HG02610 (cell line): ENCODE data around the gene CDC42EP3.

Source experiments
- ATAC-seq: cut with Tn5 transposase; IDR thresholded peaks from one replicate; pipeline ENCODE4 v1.9.1; 2021; ENCODE audit warnings: mild to moderate bottlenecking, moderate library complexity; ENCODE audit not compliant: unreplicated experiment

Gene CDC42EP3

DNA sequence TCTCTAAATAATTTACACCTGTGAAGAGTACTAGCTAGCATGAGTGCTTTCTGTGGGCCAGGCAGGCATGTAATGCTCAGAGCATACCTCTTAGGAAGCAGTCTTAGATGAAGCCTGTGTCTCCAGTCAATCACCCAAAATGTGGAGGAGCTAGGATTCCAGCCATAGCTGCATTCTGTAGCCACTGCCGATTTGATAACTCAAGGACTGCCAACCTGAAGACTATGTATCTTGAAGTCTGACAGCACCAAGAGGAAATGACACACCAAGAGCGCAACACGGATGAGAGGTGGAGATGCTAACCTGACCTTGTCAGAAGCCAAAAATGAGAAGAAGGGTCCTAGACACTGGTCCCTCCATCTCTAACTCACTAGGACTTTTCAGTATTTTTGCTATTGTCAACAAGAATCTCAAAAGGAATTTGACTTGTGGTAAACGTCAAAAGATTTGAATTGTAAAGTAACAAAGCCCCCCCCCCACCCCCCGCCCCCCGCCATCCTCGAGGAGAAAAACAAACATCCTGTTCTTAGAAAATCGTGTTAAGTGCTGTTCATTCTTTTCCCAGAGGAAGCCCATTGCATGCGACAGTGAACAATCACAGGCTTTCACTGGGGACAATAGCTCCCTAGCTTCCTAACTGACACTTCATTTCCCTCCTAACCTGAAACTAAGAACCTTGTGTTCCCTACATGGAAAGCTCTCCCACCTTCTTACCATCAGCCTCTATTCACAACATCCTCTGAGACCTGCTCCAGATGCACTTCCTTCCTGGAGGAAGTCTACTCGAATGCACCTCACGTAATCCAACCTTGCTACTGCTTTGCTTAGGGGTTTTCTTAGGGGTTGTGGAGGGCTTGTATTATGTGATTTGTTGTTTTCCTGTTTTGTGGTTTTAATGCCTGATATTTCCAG lies 14.7 kb downstream of the CDC42EP3 start:
- ATAC-seq = no peak

DNA sequence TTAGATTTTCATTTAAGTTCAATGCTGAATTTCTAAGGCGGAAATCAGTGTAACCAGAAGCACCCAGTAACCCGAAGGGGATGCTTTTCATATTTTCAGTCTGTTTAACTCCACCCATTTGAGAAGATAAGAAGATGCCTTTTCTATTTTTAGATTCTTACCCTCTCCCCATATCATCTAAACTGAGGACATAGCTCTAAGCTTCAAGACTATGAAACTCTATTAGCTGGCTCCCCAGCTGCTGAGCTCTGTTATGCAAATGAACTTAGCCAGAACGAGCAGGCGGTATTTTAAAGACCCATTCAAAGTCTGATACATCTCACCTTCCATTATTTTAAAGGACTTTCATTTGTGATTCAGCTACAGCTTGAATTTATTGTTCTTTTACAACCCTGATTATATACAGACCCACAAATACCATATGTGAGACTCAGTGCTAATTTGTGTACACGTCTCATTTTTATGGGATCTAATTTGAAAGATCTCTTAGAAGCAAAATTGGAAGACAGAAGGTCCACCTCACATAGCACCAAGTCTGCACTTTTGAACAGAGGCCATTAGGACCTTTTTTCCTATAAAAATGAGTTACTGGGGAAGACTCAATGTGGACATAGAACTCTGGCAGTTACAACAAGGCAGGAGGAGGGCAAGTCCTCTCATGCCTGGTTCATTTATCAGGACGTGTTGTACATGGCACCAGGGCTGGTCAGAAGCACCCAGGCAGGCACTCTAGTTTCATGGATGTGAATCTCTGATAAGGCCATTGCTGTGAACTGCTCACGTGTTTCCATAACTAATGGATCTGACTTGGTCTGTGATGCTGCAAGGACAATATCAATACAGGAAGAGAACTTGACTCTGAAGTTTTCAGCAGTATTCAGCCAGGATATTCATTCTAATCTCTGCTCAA lies 16.3 kb downstream of the CDC42EP3 start:
- ATAC-seq = peak; percentile 77

- ATAC-seq = no peak
These were observed 17.0 kb downstream of the CDC42EP3 start for GRCh38 chr2:37654419-37654818.

- ATAC-seq = peak; percentile 45
These were observed 17.6 kb downstream of the CDC42EP3 start for GRCh38 chr2:37653805-37654378.

- ATAC-seq = no peak
These were observed 18.3 kb downstream of the CDC42EP3 start for GRCh38 chr2:37653093-37653492.

DNA sequence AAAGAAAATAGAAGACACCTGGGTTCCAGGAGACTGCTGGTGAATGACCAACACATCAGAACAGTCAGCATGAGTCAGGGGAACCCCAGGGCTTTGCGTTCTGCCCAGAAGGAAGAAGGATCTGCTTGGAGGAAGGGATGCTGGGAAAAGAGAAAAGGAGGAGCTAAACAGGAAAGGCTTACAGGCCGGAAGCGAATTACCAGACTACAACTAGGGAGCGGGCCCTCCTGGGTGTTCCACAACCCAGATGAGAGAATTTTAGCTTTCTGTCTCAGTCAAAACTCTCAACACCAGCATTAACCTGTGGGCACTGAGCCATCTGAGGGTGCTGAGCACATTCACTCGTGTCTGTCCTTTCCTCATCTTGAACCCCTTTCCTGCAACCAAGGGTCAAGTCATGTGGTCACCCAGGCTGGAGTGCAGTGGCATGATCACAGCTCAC lies 19.2 kb downstream of the CDC42EP3 start:
- ATAC-seq = no peak

DNA sequence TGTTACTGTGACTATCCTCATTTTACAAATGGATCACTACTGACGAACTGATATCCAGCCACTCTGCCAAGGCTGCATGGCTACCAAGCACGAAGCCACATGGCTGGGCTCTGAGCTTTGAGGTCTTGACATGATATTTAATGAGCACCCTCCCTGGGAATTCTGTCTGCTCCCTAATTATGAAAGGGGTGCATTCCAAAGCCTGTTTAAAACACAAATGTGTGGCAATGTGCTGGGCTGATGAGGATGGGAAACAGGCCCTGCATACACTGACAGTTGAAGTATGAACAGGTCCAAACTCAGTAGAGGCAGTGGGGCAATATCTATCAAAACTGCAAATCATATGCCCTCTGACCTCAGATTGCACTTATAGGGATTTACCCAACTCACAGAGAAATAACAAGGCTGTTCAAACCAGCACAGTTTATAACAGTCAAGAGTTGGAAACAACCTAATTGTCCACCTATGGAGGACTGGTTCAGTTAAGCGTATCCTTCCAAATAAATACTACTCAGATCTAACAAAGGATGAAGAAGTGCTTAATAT lies 20.8 kb downstream of the CDC42EP3 start:
- no peak for ATAC-seq

DNA sequence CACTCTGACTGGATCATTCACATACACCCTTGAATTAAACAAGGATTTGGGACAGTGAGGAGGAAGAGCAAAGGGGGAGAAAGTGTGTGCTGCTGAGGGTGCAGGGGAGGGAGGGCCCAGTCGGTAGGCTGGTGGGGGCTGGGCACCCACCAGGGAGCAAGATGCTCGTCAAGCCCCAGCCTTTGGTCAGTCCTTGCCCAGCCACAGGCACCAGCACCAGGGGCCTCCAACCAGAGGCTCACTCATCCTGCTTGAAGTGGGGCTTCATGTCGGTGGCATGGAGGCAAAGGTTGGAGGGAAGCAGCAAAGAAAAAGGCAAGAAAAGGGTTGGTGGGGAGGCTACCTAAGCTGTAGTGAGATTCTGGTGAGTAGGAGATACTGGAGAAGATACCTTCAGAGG lies 21.9 kb downstream of the CDC42EP3 start:
- ATAC-seq = no peak

DNA sequence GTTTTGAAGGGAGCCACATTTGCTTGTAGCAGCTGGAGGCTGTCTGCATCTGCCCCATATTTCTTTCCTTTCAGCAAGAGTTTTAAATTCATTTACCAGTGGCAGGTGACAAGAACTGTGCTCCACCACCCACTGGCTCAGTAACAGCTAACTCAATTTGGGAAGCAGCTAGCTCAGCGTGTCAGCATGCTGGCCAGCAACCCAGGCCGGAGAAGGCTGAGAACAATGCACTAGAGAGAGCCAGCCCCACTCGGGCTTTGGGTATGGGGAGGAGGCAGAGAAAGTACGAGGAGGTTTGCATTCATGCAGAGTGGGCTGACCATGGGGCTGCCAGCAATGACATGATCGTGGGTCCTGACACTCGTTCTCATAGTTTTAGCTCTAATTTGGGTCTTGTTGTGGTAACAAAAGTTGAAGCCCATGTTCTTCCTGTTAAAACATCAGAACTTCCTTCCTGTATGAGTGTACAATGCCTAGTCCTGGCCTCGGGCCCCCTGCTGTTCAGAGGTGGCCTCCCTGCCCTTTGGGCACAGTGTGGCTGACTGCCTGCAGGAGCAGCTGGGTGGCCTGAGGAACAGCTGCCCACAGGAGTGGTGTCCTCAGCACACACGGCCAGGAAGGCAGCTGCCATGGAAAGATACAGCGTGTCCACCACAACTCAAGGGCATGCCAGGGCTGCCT lies 23.0 kb downstream of the CDC42EP3 start:
- ATAC-seq = no peak

GRCh38 chr2:37647971-37648330 lies 23.5 kb downstream of the CDC42EP3 start:
- ATAC-seq = no peak

GRCh38 chr2:37645836-37646235 lies 25.6 kb downstream of the CDC42EP3 start:
- no peak for ATAC-seq

DNA sequence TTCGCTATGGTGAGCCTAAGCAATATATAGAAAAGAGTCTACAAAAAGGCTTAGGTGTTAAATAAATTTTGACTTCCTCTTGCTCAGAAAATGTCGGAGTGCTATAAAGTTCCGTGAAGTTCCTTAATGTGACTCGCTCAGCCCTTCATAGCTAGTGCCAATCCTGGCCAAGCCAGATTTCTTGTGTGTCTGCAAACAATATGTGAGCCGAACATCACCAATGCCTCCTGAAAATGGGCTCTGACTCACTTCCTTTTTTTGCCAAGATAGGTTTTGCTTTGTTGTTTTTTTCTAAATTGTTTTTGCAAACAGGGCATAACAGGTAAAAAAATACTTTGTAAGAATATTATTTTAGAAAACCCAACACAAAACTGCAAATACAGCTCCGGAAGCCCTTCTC lies 26.1 kb downstream of the CDC42EP3 start:
- no peak for ATAC-seq

GRCh38 chr2:37644191-37644590 lies 27.3 kb downstream of the CDC42EP3 start:
- ATAC-seq = no peak

GRCh38 chr2:37643730-37644078 lies 27.7 kb downstream of the CDC42EP3 start:
- no peak for ATAC-seq

DNA sequence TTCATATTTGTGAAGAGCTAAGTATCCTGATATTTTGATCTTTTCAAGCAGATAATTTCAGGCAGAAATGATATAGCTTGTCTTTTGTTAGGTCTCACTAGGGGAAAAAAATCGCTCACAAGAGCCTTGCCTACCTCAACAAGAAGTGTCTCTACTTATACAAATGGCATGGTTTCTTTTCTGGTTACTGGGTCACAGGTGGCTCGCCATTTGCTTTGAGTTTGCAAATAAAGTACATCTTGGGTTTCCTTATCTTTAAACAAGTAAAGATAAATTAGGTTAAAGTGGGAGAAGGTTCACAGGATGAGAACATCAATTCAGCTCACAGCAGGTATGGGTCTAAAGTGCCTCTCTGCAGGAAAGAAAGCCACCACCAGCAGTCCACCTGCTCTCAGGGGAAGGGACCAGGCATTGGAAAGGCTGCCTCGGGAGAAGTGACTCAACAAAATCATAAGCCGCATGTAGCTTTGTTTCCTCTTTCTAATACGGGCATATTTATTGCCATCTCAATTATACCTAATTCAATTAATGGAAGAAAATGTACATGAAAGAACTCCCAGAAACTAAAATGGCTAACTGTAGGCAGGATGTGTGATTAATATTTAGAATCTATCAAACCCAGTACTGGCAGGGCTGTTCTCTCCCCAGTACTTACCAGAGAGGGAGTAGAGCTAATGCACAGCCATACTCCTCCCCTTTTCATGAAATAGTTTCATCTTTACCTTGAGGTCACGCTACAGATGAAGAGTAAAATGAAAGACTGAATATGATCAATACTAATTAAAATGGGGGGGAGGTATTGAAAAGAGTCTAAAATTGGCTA lies 28.3 kb downstream of the CDC42EP3 start:
- ATAC-seq = no peak

DNA sequence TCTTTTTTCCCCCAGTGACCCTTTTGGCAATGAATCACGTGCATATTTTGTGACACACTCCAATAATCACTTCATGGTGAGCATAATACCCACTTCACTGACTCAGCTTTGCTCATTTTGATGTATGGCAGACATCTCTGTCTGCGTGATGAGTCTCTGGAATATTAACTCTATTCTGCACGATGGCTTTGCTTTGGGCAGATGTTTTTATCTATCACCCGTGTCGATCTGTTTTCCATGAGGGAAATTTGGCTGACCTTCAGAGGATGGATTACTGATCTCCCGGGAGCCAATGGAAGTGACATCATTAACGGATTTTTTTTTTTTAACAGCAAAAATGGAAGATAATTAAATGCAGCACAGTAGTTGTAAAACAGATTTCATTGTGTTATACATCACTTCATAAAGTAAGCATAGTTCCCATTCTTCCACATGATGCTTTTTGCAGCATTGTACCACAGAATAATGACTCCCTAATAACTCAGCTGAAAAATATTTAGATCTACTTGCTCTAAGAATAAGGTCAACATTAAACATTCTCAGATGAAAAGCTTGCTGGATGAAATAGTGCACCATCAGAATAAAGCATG lies 29.8 kb downstream of the CDC42EP3 start:
- ATAC-seq = no peak

- no peak for ATAC-seq
These were observed 31.8 kb downstream of the CDC42EP3 start for GRCh38 chr2:37639631-37640030.

- ATAC-seq = no peak
These were observed 32.5 kb downstream of the CDC42EP3 start for GRCh38 chr2:37638973-37639372.

DNA sequence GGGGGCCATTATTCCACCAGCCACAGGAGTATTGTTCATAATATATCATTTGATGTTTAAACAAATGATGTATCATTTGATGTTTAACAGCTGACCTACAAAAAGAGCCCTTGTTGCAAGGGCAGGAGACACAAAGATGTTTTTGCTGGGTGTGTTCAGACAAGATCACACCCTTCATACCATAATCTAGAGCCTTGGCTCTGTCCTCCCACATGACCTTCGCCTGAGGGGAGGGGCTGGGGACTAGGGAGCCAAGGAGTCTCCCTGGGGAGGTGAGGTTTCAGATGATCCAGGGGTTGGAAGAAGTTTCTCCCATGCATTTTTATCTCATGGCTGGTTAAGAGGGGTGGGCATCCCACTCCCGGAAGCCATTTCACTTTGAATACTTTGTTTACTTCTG lies 33.5 kb downstream of the CDC42EP3 start:
- no peak for ATAC-seq
